GM18526 (cell line): ENCODE results near the gene EVI2B.

ENCODE experiments used
- POLR2A ChIP-seq: IDR thresholded peaks from 3 replicates; pipeline ENCODE4 v1.6.1; 2011; ENCODE audit not compliant: insufficient read length; ENCODE audit errors: extremely low read depth

Gene EVI2B, protein sequence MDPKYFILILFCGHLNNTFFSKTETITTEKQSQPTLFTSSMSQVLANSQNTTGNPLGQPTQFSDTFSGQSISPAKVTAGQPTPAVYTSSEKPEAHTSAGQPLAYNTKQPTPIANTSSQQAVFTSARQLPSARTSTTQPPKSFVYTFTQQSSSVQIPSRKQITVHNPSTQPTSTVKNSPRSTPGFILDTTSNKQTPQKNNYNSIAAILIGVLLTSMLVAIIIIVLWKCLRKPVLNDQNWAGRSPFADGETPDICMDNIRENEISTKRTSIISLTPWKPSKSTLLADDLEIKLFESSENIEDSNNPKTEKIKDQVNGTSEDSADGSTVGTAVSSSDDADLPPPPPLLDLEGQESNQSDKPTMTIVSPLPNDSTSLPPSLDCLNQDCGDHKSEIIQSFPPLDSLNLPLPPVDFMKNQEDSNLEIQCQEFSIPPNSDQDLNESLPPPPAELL

DNA sequence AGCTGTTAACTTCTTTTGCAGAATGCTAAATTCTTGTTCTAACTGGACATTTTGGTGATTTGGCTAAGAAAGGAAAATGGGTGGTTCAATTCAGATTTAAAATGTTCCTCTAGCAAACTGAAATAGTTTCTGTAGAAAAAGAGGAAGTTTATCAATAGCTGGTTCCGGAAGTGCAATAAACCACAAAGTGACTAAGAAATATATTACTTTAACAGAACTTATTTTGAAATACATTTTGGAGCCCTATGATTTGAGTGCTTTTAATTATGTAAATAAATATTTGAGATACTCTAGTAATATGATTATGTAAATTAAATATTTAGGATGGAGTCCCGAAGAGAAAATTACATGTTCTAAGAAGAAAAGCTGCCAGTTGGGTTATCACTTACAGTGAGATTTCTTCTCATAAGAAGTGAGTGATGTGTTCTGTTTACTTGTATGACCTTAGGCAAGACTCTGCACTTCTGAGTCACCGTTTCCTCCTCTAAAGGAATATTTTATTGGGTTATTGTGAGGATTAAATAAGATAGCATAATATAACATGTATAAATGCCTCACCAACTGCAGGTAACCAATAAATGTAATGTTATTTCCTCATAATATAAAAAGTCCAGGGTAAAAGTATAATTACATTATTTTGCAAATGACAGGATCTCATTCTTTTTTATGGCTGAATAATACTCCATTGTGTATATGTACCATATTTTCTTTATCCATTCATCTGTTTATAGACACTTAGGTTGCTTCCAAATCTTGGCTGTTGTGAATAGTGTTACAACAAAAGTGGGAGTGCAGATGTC lies at the start of gene EVI2B:
TSS of gene EVI2B (minus strand) at position 73 of the 800 bp plus-strand sequence. CDS start 8,445 bp downstream, outside the sequence.
- no peak for TF ChIP-seq POLR2A

DNA sequence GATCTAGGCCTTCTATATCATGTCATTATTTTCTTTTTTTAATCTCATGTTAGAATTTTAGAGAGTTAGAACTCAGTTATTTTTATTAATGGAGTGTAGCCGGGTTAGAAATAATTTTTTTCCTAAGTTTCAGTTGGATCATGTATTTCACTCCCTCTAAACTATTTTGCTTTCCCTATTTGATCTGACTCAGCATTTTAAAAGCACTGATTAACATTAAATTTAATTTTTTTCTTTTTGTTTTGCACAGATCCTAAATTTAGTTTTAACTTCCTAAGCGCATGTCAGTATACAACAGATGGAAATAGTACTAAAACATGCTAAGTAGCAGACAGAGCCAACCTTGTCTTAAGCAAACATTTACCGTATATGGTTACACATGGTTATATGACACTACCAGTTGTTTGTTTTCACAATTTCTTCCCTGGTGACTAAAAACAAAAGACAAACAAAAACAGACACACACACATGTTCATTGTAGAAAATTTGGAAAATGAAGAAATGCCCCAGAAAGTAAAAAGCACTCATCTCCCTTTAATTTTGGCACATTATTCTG lies 44.1 kb upstream of the EVI2B start:
- no peak for TF ChIP-seq POLR2A

DNA sequence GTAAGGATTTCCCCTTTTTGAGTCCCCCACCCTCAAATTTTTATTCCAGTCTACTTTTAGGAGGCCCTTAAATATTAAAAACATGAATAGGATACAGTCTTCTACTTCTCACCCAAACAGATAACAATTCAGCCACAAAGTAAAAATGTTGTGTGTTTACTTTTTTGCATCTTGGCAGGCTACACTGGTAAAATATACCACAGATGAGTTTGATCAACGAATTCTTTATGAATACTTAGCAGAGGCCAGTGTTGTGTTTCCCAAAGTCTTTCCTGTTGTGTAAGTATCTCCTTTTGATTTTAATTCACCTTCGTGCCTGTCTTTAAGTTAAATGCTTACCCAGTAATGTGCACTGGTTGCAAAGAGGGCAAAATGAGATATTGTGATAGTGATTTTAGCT lies 43.2 kb upstream of the EVI2B start:
- no peak for TF ChIP-seq POLR2A

DNA sequence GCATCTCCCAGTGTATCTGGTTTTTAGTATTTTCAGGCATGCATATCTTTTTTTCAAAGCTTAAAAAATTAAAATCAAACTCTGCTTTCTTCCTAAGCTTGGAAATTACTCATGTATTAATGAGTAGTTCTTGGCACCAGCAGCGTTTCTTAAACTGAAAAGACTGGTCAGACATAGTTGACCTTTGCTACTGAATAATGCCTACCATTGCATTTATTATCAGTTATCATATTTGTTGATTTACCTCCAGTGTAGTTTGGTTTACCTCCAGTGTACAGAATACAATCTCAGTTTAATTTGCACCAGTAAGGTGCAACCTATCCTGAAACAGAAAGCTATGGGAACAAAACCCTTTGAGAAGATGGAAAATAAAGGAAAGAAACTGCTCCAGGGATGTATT lies 42.1 kb upstream of the EVI2B start:
- TF ChIP-seq POLR2A = no peak

DNA sequence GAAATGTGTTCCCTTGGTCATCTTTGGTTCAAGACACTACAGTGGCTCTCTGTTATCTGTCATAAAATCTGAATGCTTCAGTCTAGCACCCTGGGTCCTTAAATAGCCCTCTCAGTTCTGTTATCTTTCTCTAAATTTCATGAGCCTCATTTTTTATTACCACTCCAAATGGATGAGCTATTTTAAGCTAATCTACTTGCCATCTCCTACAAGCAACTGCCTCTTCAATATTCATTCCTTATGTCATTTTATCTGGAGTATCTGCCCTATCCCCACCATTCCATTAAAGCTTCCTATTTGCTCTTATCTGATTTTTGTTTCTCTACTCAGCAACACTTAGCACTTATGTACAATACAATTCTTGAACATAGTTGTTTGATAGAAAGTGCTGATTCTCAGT lies 35.6 kb upstream of the EVI2B start:
- TF ChIP-seq POLR2A = no peak

DNA sequence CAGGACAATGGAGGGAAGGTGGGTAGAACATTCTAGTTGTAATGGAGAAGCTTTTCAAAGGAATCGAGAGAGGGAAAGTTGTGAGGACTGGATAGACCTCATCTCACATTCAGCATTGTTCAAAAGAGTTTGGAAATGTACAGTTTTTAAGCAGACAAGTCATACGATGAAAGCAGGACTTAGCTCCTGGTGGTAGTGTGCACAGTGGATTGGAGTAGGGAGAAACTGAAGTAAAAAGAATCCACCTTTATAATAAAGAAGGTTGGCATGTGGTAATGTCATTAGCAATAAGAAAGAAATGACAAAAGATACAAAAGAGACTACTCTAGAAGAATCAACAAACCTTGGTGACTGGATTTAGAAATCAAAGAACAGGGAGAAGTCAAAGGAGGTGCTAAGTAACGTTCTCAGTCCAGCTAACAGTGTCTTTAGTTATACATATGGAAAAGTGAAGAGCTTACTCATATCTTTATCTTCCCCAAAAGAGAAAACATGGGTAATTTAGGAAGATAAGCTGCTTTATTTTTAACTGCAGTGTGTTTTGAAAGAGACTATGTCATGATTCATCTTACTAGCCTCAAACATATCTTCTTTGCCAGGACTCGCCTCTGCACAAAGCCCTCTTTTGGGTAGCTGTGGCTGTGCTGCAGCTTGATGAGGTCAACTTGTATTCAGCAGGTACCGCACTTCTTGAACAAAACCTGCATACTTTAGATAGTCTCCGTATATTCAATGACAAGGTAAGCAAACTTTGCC lies 26.2 kb upstream of the EVI2B start:
- no peak for TF ChIP-seq POLR2A

DNA sequence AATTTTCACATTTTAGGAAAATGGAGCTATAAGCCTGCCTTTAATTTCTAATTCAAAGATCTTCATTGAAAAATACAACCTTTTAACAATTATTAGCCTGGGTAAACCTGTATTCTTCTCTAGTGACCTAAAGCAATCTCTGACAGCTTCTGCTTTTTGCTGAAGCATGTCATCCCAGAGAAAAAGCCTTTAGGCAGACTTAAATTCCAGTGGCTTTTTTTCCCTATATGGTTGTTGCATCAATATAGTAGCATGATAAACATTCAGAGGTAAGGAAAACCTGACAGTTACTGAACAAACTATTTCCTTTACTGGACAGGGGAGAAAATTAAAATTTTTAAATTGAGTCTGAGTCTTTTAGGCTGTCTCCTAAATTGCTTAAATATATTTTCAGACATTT lies 15.4 kb upstream of the EVI2B start:
- TF ChIP-seq POLR2A = no peak

DNA sequence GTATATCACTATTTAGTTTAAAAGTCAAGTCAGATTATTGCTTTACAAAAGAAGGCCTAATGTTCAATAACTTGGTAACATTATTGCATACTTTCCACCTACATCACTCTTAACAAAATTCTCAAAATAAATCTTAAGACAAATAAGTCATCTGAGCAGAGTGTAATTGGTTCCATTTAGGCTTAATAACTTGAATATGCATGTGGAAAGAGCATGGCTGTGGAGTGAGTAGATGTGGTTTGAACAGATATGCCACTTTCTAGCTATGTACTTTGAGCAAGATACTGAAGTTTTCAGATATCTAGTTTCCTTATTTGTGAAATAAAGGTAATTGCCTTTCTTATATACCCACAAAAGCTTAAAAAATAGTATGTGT lies 14.3 kb upstream of the EVI2B start:
- TF ChIP-seq POLR2A = no peak

DNA sequence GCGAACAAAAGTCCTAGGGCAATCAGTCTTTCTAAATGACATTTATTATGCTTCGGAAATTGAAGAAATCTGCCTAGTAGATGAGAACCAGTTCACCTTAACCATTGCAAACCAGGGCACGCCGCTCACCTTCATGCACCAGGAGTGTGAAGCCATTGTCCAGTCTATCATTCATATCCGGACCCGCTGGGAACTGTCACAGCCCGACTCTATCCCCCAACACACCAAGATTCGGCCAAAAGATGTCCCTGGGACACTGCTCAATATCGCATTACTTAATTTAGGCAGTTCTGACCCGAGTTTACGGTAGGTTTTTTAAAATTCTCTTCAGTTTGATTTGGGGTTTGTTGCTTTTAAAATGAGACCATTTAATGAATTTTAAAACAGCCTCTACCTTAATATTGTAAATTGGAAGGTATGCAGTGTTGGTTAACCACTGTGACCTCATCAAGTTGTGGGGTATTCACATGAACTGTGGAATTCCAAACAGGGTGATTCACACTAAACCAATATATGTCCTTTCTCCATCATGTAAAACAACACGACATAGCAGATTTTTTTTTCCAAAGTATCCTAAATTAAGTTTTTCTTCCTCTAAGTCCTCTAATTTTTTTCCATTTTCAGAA lies 13.8 kb upstream of the EVI2B start:
- no peak for TF ChIP-seq POLR2A

DNA sequence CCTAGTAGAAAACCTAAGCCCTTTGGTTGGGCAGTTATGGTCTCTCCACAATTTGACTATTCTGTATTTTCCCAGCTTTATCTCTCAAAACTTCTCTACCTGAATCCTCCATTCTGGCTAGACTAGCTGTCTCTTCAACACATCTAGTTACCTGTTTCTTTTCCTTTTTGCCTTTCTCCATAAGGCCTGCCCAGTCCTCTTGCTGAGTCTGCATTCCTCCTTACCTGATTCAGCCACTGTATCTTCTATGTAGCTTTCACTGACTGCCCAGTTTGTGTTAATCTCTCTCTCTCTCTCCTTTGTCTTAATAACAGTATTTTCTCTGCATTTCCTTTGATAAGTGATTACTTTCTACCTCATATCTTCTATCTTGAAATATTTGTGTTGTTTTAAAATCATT lies 9.7 kb upstream of the EVI2B start:
- TF ChIP-seq POLR2A = no peak

DNA sequence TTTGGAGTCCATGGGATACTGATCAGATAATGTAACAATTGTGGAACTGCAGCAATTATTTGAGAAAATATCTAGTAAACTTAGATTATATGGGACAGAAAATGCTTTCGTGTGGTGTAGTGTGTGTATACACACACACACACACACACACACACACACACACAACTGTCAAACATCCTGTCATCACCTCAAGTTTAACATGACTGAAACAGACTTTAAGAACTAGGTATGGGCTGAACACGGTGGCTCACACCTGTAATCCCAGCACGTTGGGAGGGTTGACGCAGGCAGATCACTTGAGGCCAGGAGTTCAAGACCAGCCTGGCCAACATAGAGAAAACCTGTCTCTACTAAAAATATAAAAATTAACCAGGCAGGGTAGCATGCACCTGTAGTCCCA lies 8.1 kb upstream of the EVI2B start:
- TF ChIP-seq POLR2A = no peak

DNA sequence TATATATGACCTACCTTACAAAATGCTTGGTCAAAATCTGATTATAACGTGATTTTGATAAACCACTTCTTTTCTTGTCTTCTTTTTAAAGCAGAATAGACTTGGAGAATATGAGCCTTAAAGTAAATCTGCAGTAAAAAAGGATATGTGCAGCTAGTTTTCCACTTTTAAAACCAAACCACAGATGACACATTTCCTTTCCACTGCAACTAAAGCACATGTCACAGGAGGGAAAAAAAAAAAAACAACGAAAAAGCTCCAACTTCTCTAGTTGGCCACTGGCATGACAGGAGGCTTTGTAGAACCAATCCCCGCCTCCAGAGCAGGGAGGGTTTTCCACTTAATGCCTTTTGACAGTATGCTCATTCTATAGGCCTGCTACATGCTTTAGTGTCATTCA lies 7.6 kb upstream of the EVI2B start, which contains the start of gene EVI2A:
TSS of gene EVI2A (minus strand) at position 142 of the 400 bp plus-strand sequence. CDS start 2,609 bp downstream, outside the sequence.
- no peak for TF ChIP-seq POLR2A

DNA sequence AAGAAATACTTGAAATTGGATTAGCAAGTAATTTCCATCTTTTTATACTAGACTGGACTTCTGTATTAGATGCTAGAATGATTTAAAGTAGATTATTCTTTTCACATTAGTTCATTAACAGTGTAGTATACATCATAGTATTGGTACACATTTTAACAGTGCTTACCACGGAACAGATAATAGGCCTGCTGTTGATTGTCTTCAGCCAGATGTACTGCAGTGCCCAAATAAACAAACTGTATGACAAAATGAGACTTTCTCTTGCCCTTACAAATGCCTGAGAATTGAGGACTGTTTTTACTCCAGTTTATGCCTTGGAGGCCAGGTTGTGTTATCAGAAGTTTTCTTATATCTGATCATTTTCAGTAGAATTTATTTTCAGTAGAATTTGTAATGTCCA lies 6.9 kb upstream of the EVI2B start:
- no peak for TF ChIP-seq POLR2A

DNA sequence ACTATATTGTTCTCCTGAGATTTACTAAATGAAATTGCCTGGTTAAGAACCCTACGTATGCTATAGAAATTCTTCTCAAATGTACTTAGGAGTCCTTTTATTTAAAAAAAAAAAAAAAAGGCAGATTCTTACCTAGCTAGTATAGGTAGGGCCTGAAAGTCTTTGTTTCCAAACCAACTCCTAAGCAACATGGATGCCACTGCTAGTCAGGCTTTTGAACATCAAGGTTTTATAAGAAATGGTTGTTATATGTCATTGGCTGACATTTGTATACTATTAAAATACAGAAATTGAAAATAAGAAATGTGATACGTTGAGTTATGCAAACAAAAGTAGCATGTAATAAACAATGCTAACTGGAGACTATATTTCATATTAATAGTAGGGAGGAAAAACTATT lies 6.4 kb upstream of the EVI2B start:
- TF ChIP-seq POLR2A = no peak

DNA sequence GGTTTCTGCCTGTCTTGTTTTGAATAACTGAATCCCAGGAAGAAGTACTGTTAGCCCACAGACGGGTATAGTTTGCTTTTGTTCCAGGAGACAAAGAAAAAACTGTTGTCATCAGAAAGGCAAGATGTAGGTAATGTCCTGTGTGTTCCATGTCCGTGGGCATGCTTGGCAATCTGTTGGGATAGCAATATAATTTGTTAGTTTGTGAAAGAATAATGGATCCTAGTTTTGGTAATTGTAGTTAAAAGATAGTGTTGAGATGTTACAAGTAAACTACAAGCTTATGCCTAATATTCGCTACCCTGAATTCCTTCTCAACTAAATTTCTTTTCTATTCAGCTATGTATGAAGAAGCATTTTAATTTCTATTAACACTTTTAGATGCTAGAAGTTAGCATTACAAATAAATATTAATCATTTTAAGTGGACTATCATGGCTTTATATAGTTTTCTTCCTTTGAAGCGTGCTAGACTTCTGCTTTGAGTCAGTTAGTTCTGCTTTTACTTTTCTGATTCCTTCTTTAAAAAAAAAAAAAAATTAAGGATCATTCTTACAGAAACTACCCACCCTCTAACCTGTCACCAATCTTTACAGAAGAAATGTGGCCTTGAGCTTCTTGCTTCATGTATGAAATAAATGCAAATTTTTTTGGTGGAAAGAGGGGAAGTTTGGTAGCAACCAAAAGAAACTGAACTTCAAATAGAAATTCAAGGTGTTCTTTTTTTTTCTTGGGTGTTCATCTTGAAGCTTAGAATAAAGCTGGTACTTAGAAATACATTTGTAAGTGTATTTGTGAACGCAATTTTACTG lies 5.2 kb upstream of the EVI2B start:
- no peak for TF ChIP-seq POLR2A
